UCSD-AML1 (cell line): ENCODE results near the gene SDK1.
"Not testable (repeated sequence)": the region's sequence is repeated elsewhere in the genome, so short reads cannot be mapped to it uniquely, and the experiment has no call there.

Experiments
- DNase-seq: peaks from one replicate; lab custom pipeline; 2025; ENCODE audit not compliant: unreplicated experiment; lab: John Stamatoyannopoulos, UW

Gene SDK1

DNA sequence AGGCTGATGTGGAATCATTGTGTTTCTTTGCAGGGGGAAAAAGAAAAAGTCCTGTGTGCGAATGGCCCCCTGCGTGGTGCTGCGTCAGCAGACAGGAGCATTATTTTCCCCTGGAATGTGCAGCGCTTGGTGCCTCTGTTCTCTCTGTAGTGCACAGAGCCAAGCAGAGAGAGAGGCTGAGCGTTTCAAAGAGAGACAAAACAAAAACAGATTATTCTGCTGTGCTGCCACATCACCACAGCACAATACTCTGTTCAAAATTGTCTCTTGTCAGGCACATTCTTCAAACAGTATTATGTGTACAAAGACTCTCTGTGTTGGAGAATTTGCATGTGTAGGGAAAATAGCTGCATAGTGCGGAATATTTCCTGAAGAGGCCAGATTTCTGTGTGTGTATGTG is 609.0 kb downstream of the SDK1 start:
- DNase-seq, result no peak

DNA sequence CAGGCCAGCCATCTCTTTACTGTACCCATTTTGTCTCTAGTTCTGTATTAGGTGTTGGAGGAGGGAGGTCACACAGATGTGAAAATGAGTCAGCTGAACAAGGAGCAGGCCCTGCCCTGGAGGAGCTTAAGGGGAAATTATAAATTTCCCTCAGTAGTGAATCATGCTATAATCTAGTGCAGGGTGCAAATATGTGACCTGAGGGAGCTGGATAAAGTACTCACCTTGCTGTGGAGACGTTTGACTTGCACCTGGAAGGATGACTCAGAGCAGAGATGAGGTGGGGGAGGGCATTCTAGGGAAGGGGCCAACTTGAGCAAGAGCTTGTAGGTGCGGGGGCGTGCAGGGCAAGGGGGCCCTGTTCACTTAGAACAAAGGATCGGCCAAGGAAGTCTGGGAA is 610.6 kb downstream of the SDK1 start:
- DNase-seq, result no peak

GRCh38 chr7:3912291-3912690 is 611.2 kb downstream of the SDK1 start:
- no peak for DNase-seq

- DNase-seq, result no peak
Measured at GRCh38 chr7:3914051-3914775, 613.2 kb downstream of the SDK1 start.

- DNase-seq, result no peak
Measured at GRCh38 chr7:3915337-3915878, 614.4 kb downstream of the SDK1 start.

GRCh38 chr7:3916146-3916545 is 615.1 kb downstream of the SDK1 start:
- DNase-seq, result no peak

DNA sequence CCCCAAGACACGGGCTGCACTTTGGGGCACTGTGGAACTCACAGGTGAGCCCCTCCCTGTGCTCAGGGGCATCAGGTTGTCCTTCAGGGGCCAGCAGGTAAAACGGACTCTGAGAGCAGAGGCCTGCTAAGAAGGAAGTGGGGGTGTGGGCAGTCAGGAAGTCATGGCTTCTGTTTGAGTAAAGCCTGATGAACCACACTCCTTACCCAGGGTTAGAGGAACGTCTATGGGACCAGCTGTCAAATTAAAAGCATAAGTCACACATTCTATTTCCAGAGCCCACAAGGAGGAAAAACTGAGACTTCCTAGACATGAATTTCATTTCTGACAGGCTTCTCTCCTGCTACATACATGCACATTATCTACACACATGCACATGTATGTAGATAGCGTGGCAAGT is 616.4 kb downstream of the SDK1 start:
- no peak for DNase-seq

- DNase-seq, result no peak
Measured at GRCh38 chr7:3918576-3918975, 617.5 kb downstream of the SDK1 start.

DNA sequence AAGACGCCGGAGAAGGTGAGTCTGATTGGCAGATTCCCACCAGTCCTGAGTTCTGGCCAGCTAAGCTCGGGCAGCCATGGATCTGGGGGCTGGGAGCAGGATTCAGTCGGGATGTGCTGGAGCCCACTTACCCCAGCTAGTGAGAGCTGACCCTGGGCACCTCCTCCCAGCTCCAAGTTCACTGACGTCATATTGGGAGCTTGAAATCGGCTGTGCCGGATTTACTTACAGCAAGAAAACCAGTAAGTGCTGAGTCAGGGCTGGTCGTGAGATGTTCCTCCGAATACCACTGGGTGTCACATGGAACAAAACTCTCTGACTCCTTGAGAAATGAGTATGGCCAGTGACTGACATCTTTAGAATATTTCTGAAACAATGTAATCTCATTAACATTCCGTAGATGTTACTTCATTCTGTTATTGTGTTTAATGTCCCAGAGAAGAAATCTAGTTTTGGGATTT is 621.2 kb downstream of the SDK1 start:
- no peak for DNase-seq

GRCh38 chr7:3923307-3923918 is 622.4 kb downstream of the SDK1 start:
- DNase-seq, result no peak

DNA sequence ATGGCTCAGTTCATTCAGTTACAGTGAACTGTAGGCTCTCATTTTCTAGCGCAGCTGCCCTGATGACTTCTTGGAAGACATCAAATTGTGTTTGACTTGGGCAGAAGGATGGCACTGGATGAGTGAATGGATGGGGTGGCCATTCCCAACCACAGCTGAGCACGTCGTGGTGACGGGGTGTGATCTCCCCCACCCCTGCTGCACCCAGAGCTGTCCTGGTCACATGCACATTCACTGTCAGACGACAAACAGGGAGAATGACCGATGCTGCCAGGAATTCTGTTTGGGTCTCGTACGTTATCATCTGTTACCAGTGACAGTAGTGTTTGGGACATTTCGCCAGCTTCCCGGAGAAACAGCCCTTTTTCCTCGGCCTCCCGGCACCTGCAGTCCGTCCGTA is 623.2 kb downstream of the SDK1 start:
- DNase-seq, result no peak

DNA sequence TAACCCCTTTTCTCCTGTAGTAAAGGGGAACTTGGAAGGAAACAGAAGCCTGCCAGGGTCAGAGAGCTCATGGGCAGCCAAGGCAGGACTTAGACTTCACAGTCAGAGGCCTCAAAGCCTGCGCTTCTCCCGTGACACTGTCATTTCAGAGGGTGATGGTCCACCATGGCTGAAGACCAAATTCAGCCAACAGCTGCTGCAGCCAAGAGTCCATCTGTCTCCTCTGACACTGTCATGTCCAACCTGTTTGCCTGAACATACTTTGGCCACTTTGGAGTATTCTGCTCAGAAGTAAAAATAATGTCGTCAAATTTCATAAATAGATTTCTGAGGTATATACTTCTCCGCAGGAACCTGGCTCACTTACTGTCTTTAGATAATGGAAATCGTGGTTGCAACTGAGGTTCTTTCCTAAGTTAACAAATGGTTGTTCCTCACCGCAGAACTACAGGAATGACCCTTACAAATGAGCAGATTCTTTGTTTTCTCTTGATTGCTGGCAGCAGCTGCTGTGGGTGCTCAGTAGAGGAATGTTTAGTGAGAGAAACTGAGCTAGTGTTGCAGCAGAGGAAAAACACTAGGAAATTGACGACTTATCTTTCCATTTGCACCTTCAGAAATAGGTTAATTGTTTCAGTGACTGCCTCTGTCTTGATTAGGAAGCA is 626.5 kb downstream of the SDK1 start:
- DNase-seq, result no peak

DNA sequence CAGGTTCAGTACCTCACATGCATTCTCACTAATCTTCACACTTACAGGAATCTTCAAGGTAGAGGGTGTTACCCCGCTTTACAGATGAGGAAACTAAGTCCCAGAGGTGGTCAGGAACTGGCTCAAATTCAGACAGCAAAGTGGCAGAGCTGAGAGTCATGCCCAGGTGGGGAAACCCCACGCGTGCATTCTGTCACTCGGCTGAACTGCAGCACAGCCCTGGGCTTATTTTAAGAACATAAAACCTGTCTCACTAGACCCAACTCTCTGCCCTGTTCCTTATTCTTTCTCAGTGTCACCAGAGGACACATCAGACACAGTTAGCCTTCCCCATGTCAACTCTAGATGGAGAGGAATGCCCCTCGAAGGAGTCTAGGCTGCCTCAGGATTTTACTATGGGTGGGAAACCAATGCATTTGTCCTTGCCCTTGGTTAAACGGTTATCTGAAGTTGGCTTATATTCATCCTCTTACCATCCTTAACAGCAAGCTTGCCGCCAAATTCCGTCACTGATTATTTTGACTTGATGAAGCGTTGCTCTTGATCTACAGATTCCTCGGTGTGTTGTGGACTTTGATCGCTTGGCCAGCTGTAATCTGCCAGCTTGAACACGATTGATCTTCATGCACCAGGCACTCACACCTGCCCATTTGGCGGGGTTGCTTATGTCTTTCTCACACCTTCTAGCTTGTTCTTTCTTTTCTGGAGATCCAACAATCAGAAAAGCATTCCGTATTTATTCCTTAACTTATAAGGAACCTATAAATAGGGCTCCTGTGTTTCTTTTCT is 627.9 kb downstream of the SDK1 start:
- no peak for DNase-seq

DNA sequence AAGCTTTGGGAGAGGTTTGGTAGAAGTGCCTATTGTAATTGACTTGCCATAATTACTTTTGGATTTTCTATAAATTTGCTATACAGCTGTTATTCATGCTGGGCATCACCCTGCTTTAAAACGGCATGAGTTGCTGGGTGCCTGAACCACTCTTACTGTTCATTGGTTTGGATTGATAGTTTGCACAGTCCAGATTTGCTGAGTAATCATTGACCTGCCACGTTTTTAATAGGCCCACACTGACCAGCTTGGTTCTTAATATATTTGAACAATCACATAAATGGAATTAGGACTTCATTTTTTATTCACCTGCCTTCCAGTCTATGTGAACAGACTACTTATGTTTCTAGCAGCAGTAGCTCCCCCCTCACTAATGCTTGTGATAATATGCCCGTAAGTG is 630.8 kb downstream of the SDK1 start:
- DNase-seq, result no peak

DNA sequence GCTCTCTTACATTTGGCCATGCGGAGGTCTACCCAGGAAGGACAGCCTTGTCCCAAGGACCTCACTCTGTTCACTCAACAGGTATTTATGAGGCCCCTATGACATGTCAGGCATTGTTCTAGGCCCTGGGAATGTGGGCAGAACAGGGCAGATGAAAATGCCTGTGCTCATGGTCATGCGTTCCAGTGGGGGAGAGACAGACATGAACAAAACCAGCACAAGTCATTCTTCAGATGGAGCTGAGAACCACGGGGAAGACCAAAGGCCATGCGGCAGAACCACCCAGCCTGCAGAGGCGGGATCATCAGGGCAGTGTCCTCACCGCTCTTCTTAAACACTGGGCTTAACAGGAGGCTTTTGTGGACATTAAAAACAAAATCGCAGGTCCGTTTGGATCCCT is 636.1 kb downstream of the SDK1 start:
- DNase-seq, result no peak

- no peak for DNase-seq
Measured at GRCh38 chr7:3937605-3938004, 636.6 kb downstream of the SDK1 start.

DNA sequence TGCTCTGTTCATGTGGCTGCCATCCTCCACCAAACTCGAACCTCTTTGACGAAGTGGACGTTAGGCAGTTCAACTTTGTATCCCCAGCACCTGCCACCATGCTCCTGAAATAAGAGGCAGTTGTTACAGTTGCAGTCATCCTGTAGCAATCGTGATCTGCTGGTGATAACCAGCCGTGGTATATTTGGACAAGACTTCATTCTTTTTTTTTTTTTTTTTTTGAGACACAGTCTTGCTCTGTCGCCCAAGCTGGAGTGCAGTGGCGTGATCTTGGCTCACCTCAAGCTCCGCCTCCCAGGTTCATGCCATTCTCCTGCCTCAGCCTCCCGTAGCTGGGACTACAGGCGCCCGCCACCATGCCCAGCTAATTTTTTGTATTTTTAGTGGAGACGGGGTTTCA is 640.7 kb downstream of the SDK1 start:
- DNase-seq, result not testable (repeated sequence)

DNA sequence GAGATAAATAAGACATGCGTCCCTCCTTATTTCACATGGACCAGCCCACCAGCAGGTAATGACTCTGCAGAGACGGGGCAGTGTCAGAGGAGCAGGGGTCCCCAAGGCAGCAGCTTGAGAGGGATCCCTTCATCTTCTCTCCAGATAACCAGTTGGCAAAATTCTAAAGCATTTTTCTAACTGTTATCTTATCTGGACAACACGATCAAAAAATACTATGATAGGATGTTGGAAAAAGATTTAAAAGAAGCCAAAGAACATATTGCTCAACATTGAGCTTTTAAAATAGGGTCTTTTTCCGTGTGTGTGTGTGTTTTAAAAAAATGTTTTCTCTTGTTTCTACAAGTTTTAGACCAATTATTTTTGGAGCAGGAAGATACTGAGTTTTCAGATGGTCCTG is 641.2 kb downstream of the SDK1 start:
- no peak for DNase-seq

DNA sequence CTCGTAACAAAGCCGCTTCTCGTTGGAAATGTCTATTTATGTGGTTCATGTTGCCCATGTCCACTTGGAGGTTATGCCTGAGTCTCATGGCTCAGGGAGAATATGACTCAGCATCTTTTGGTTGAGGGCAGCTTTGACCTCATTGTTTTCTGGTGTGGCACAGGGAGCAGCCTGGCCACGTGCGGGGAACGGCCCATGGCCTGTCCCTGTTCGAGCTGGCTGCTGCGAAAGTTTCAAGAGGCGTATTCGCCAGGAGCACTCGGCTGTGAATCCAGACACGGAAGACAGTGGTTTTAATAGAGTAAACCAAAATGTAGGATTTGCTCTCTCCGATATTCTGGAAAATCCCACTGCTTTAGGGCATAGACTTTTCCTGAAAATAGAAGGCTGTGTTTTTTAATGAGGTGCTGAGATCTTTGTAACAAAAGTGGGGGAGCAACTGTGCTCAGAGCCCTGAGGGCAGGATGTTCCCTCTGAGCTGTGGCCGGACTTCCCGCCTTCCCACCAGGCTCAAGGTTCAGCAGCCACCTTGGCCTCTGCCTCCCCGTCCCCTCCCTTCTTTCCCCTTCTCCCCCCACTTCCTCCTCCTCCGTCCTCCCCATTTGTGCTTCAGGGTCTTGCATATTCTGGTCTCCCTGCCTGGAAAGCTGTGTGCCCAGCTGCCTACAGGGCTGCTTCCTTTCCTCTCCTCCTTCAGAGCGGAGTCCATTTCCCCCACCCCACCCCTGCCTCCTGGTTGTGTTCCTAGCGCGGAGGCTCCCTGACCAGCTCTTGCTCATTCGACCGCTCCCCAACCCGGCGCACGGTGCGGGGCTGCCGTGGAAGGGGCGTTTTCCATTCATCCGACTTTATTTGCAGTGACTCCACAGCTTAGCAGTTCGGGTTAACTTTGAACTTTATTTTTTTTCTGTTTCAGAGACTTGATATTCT is 642.0 kb downstream of the SDK1 start:
- no peak for DNase-seq
